SK-N-SH (cell line): ENCODE results near the gene FUNDC2. TPM values are rescaled to one million over a fixed set of nuclear protein-coding genes. Genes with fewer than 3 reads are reported as not detected.
A peak's percentile ranks its signal among the peaks of the same experiment; 100 is the strongest.

Experiments
- CTCF ChIA-PET: fragments of 300-600, 350-600 bp; formaldehyde crosslinking; extraction: SDS; loops from one replicate; lab custom pipeline; 2021; lab: Yijun Ruan, JAX
- POLR2A ChIA-PET: fragments of 350-600 bp; sonication (Branson Sonifier 250); formaldehyde crosslinking; extraction: SDS; loops from one replicate; lab custom pipeline; 2020; ENCODE audit warnings: antibody characterized with exemption, inconsistent platforms; lab: Yijun Ruan, JAX
- DNase-seq: peaks from one replicate; pipeline ENCODE4 v3.0.0; 2012
- H2AFZ ChIP-seq: fragments of 200-600 bp; sonication (generic); 2 replicates; pipeline ENCODE4 v1.8.1; 2016; ENCODE audit warnings: antibody characterized with exemption, mild to moderate bottlenecking, low read depth
- H3F3A ChIP-seq: fragments of 200-600 bp; sonication (generic); replicated peaks from 2 replicates; pipeline ENCODE3; 2016; ENCODE audit warnings: antibody characterized with exemption, mild to moderate bottlenecking; ENCODE audit not compliant: insufficient read depth
- H3K27ac ChIP-seq, 2 experiments: fragments of 200-500 bp in 1 of 2; fragments of 200-600 bp in 1 of 2; sonication (Bioruptor generic) in 1 of 2; sonication (generic), shearing (Covaris generic) in 1 of 2; 2 replicates each; pipeline versions ENCODE4 v1.5.1 to v1.6.1; 2014 to 2016; ENCODE audit warnings: low read depth in 2 of 2, inconsistent platforms in 1 of 2, low read length in 1 of 2, mild to moderate bottlenecking in 1 of 2, mixed read lengths in 1 of 2
- H3K27me3 ChIP-seq: fragments of 200-600 bp; sonication (generic), shearing (Covaris generic); 2 replicates; pipeline ENCODE4 v1.6.1; 2016; ENCODE audit warnings: mixed run types; ENCODE audit not compliant: insufficient read depth
- H3K36me3 ChIP-seq, 2 experiments: fragments of 200-500 bp in 1 of 2; fragments of 200-600 bp in 1 of 2; sonication (Bioruptor generic) in 1 of 2; sonication (generic) in 1 of 2; replicated peaks in 1 of 2; 2 replicates each; pipeline versions ENCODE3 to v1.5.1; 2014 to 2016; ENCODE audit warnings: low read length in 1 of 2, mild to moderate bottlenecking in 1 of 2; ENCODE audit not compliant: insufficient read depth in 2 of 2, control insufficient read depth in 1 of 2
- H3K4me1 ChIP-seq, 2 experiments: fragments of 200-500 bp in 1 of 2; fragments of 200-600 bp in 1 of 2; sonication (Bioruptor generic) in 1 of 2; sonication (generic), shearing (Covaris generic) in 1 of 2; 2 replicates each; pipeline versions ENCODE4 v1.5.1 to v1.6.1; 2014 to 2016; ENCODE audit warnings: low read depth in 1 of 2, low read length in 1 of 2, mixed run types in 1 of 2; ENCODE audit not compliant: insufficient read depth in 2 of 2, control insufficient read depth in 1 of 2
- H3K4me2 ChIP-seq: fragments of 200-600 bp; sonication (generic), shearing (Covaris generic); 2 replicates; pipeline ENCODE4 v1.6.1; 2017; ENCODE audit warnings: mixed run types
- H3K4me3 ChIP-seq, 2 experiments: fragments of 200-500 bp in 1 of 2; fragments of 200-600 bp in 1 of 2; sonication (Bioruptor generic) in 1 of 2; sonication (generic), shearing (Covaris generic) in 1 of 2; 2 replicates each; pipeline versions ENCODE4 v1.5.1 to v1.8.1; 2014 to 2016; ENCODE audit warnings: low read depth in 2 of 2, inconsistent platforms in 1 of 2, low read length in 1 of 2, mild to moderate bottlenecking in 1 of 2, mixed read lengths in 1 of 2, moderate library complexity in 1 of 2
- H3K79me2 ChIP-seq: fragments of 200-600 bp; sonication (generic); 2 replicates; pipeline ENCODE4 v1.8.1; 2017; ENCODE audit warnings: mild to moderate bottlenecking; ENCODE audit not compliant: insufficient read depth
- H3K9ac ChIP-seq: fragments of 200-600 bp; sonication (generic); 2 replicates; pipeline ENCODE4 v1.6.1; 2017; ENCODE audit warnings: mixed run types
- H3K9me2 ChIP-seq: fragments of 200-600 bp; sonication (generic); 2 replicates; pipeline ENCODE4 v1.6.1; 2017; ENCODE audit warnings: mixed run types
- H3K9me3 ChIP-seq: fragments of 200-600 bp; sonication (generic); 2 replicates; pipeline ENCODE4 v1.6.1; 2017; ENCODE audit warnings: mixed run types, mild to moderate bottlenecking, moderate library complexity
- H4K20me1 ChIP-seq: fragments of 200-600 bp; sonication (generic); 2 replicates; pipeline ENCODE4 v1.6.1; 2017; ENCODE audit warnings: mild to moderate bottlenecking, mixed run types; ENCODE audit not compliant: insufficient read depth
- CHD2 ChIP-seq: fragments of 150-350 bp; IDR thresholded peaks from 2 replicates; pipeline ENCODE4 v1.6.1; 2018; ENCODE audit warnings: low read length; ENCODE audit not compliant: partially characterized antibody
- ELF1 ChIP-seq: IDR thresholded peaks from 2 replicates; pipeline ENCODE4 v1.4.0; 2012
- EZH2phosphoT487 ChIP-seq: fragments of 200-600 bp; sonication (generic); IDR thresholded peaks from 2 replicates; pipeline ENCODE4 v1.6.1; 2017; ENCODE audit warnings: low read depth, mixed run types, mild to moderate bottlenecking, antibody characterized with exemption, moderate library complexity, borderline replicate concordance
- FOSL2 ChIP-seq: IDR thresholded peaks from 2 replicates; pipeline ENCODE4 v1.4.0; 2012; ENCODE audit warnings: low read depth, mild to moderate bottlenecking, moderate library complexity, borderline replicate concordance
- FOXM1 ChIP-seq: IDR thresholded peaks from 2 replicates; pipeline ENCODE4 v1.4.0; 2012; ENCODE audit warnings: low read depth, mild to moderate bottlenecking
- GABPA ChIP-seq: IDR thresholded peaks from 2 replicates; pipeline ENCODE4 v1.4.0; 2012; ENCODE audit warnings: low read depth, mild to moderate bottlenecking
- GATA2 ChIP-seq: sonication (generic); formaldehyde crosslinking; IDR thresholded peaks from 2 replicates; pipeline ENCODE4 v1.5.0; 2020; ENCODE audit warnings: mild to moderate bottlenecking, missing genetic modification reagents
- JUND ChIP-seq: IDR thresholded peaks from 2 replicates; pipeline ENCODE4 v1.4.0; 2012
- MXI1 ChIP-seq: IDR thresholded peaks from 2 replicates; pipeline ENCODE4 v1.6.1; 2012; ENCODE audit warnings: mild to moderate bottlenecking, low read depth, low read length, improper control_type of control experiment
- NFIC ChIP-seq: IDR thresholded peaks from 2 replicates; pipeline ENCODE4 v1.4.0; 2012; ENCODE audit warnings: borderline replicate concordance
- NRF1 ChIP-seq: IDR thresholded peaks from 2 replicates; pipeline ENCODE4 v1.6.1; 2012; ENCODE audit warnings: low read depth, mild to moderate bottlenecking, low read length
- POLR2AphosphoS5 ChIP-seq: IDR thresholded peaks from 2 replicates; pipeline ENCODE4 v1.6.1; 2012; ENCODE audit warnings: low read depth, low read length
- RAD21 ChIP-seq: IDR thresholded peaks from 2 replicates; pipeline ENCODE4 v1.6.1; 2012; ENCODE audit warnings: mild to moderate bottlenecking, low read length
- RFX5 ChIP-seq: IDR thresholded peaks from 2 replicates; pipeline ENCODE4 v1.6.1; 2012; ENCODE audit warnings: mild to moderate bottlenecking, improper control_type of control experiment, low read length
- RXRA ChIP-seq: IDR thresholded peaks from 2 replicates; pipeline ENCODE4 v1.4.0; 2012; ENCODE audit warnings: low read depth, mild to moderate bottlenecking, borderline replicate concordance
- SIN3A ChIP-seq: IDR thresholded peaks from 2 replicates; pipeline ENCODE4 v1.6.1; 2012; ENCODE audit warnings: low read depth, mild to moderate bottlenecking, low read length, moderate library complexity, borderline replicate concordance
- TEAD4 ChIP-seq: IDR thresholded peaks from 2 replicates; pipeline ENCODE4 v1.4.0; 2012; ENCODE audit warnings: mild to moderate bottlenecking, borderline replicate concordance; ENCODE audit not compliant: insufficient read depth
- WGBS: methylation state at CpG from one replicate; pipeline ENCODE4 v1.1.6; 2017; ENCODE audit warnings: low lambda C conversion rate; 5-methylcytosine and 5-hydroxymethylcytosine counted together
- polyA plus RNA-seq, 3 experiments: library from polyadenylated mRNA; depleted of rRNA; stranded (reverse); fragments of >200 nt; gene quantifications; 2 replicates each; pipeline ENCODE4 v1.2.3, GENCODE V29; 2012
- TF ChIP-seq, protein P1 (sequence below): fragments of 200-600 bp; sonication (generic); IDR thresholded peaks from 2 replicates; pipeline ENCODE4 v1.6.1; 2017; ENCODE audit warnings: antibody characterized with exemption, mild to moderate bottlenecking, moderate library complexity
- TF ChIP-seq, protein P2 (sequence below): IDR thresholded peaks from 2 replicates; pipeline ENCODE4 v1.6.1; 2012; ENCODE audit warnings: mild to moderate bottlenecking, low read depth, low read length, moderate library complexity
- TF ChIP-seq, protein P3 (sequence below): IDR thresholded peaks from 2 replicates; pipeline ENCODE4 v1.4.0; 2012; ENCODE audit warnings: low read depth

Gene FUNDC2
- polyA plus RNA-seq, 1 of the 3 experiments (the other 2 are of a cell fraction), result 55.9 TPM

DNA sequence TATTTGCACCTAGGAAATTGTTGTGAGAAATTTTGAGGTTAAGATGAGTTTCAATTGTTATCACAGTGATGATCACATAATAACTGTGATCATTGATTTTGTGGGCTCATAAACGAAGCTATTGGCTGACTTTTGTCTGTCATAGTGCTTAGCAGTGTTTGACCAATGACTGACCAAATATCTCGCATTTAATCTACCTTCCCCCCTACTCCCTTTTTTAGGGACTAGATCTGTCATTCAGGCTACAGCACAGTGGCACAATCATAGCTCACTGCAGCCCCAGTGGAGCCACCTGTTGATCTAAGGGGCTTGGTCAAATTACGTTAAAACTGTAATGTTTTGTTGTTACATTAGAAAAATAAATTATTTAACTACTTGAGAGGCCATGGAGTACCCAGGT, 1.5 kb downstream of the FUNDC2 start:
- ChIA-PET CTCF (interaction anchor here (2.4 kb wide), 1 partner anchor 110 kb away, joined by 7 read pairs; no protein-coding TSS in a partner anchor), POLR2A (no interaction called here)
- Histone ChIP-seq H3F3A (peaks cover 4% of the 10 kb centered on the region), H3K79me2 (peaks cover 48% of the 10 kb centered on the region), H3K36me3 (no peaks in the 10 kb centered on the region), H3K9me3 (no peaks in the 10 kb centered on the region), H3K9ac (peak overlapping the region; percentile 88; the same call in 1 of the 2 replicates), H3K27ac (peak overlapping the region in 1 of 2 experiments; percentile 93; a peak in 3 of 4 replicates), H2AFZ (no peak overlapping the region), H3K4me2 (peak overlapping the region; percentile 73), H3K4me3 (peak overlapping the region; percentile 64 to 66), H3K27me3 (no peaks in the 10 kb centered on the region), H3K4me1 (no peaks in the 10 kb centered on the region; a peak in 1 of 4 replicates), H3K9me2 (no peaks in the 10 kb centered on the region), H4K20me1 (no peaks in the 10 kb centered on the region)
- TF ChIP-seq NRF1 (no peak), GATA2 (CRISPR knock-in tag) (no peak), RXRA (no peak), ELF1 (no peak), POLR2AphosphoS5 (no peak), GABPA (no peak), SIN3A (no peak), NFIC (no peak), RFX5 (no peak), MXI1 (no peak), TEAD4 (no peak), CHD2 (no peak), EZH2phosphoT487 (no peak), RAD21 (no peak), FOSL2 (no peak), FOXM1 (no peak), JUND (no peak)
- TF ChIP-seq, protein P1, sequence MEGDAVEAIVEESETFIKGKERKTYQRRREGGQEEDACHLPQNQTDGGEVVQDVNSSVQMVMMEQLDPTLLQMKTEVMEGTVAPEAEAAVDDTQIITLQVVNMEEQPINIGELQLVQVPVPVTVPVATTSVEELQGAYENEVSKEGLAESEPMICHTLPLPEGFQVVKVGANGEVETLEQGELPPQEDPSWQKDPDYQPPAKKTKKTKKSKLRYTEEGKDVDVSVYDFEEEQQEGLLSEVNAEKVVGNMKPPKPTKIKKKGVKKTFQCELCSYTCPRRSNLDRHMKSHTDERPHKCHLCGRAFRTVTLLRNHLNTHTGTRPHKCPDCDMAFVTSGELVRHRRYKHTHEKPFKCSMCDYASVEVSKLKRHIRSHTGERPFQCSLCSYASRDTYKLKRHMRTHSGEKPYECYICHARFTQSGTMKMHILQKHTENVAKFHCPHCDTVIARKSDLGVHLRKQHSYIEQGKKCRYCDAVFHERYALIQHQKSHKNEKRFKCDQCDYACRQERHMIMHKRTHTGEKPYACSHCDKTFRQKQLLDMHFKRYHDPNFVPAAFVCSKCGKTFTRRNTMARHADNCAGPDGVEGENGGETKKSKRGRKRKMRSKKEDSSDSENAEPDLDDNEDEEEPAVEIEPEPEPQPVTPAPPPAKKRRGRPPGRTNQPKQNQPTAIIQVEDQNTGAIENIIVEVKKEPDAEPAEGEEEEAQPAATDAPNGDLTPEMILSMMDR, result no peak
- TF ChIP-seq, protein P2, sequence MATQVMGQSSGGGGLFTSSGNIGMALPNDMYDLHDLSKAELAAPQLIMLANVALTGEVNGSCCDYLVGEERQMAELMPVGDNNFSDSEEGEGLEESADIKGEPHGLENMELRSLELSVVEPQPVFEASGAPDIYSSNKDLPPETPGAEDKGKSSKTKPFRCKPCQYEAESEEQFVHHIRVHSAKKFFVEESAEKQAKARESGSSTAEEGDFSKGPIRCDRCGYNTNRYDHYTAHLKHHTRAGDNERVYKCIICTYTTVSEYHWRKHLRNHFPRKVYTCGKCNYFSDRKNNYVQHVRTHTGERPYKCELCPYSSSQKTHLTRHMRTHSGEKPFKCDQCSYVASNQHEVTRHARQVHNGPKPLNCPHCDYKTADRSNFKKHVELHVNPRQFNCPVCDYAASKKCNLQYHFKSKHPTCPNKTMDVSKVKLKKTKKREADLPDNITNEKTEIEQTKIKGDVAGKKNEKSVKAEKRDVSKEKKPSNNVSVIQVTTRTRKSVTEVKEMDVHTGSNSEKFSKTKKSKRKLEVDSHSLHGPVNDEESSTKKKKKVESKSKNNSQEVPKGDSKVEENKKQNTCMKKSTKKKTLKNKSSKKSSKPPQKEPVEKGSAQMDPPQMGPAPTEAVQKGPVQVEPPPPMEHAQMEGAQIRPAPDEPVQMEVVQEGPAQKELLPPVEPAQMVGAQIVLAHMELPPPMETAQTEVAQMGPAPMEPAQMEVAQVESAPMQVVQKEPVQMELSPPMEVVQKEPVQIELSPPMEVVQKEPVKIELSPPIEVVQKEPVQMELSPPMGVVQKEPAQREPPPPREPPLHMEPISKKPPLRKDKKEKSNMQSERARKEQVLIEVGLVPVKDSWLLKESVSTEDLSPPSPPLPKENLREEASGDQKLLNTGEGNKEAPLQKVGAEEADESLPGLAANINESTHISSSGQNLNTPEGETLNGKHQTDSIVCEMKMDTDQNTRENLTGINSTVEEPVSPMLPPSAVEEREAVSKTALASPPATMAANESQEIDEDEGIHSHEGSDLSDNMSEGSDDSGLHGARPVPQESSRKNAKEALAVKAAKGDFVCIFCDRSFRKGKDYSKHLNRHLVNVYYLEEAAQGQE, result no peak
- TF ChIP-seq, protein P3, sequence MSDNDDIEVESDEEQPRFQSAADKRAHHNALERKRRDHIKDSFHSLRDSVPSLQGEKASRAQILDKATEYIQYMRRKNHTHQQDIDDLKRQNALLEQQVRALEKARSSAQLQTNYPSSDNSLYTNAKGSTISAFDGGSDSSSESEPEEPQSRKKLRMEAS, result no peak
- no peak for DNase-seq
- 5% methylated on average over 3 of the region's 3 CpGs for WGBS
